GM18858 (cell line): Measurements from ENCODE around the gene TMEM214.

Experiments used
- ATAC-seq: cut with Tn5 transposase; IDR thresholded peaks from one replicate; pipeline ENCODE4 v1.9.1; 2021; ENCODE audit not compliant: unreplicated experiment

The TMEM214 gene

GRCh38 chr2:27038631-27039339 is 6.0 kb downstream of the TMEM214 start:
- ATAC-seq, result no peak

GRCh38 chr2:27039426-27039825 is 6.7 kb downstream of the TMEM214 start:
- no peak for ATAC-seq

GRCh38 chr2:27039871-27040270 is 7.1 kb downstream of the TMEM214 start:
- no peak for ATAC-seq

- no peak for ATAC-seq
These were observed 7.5 kb downstream of the TMEM214 start for GRCh38 chr2:27040282-27040681.

GRCh38 chr2:27041752-27042151 is 9.0 kb downstream of the TMEM214 start:
- ATAC-seq, result no peak

GRCh38 chr2:27042159-27042661 is 9.4 kb downstream of the TMEM214 start:
- peak; percentile 70 for ATAC-seq

- ATAC-seq, result no peak
These were observed 10.3 kb downstream of the TMEM214 start for GRCh38 chr2:27042985-27043634.

GRCh38 chr2:27049422-27050280 is 16.9 kb downstream of the TMEM214 start:
- ATAC-seq, result peak; percentile 21

GRCh38 chr2:27050281-27050995 is 17.7 kb downstream of the TMEM214 start:
- peak; percentile 35 for ATAC-seq

- ATAC-seq, result peak; percentile 54
These were observed 18.5 kb downstream of the TMEM214 start, which contains the start of gene AGBL5 for GRCh38 chr2:27050996-27051901. Gene AGBL5 (plus strand): TSS chr2:27051668. CDS start chr2:27052959, 1,291 bp downstream.

GRCh38 chr2:27051902-27052645 is 19.3 kb downstream of the TMEM214 start:
- ATAC-seq, result no peak

GRCh38 chr2:27053321-27053720 is 20.6 kb downstream of the TMEM214 start:
- no peak for ATAC-seq

- ATAC-seq, result no peak
These were observed 21.0 kb downstream of the TMEM214 start for GRCh38 chr2:27053776-27054175.

- ATAC-seq, result no peak
These were observed 22.0 kb downstream of the TMEM214 start for GRCh38 chr2:27054721-27055120.

GRCh38 chr2:27057184-27057583 is 24.4 kb downstream of the TMEM214 start:
- no peak for ATAC-seq

GRCh38 chr2:27058210-27058609 is 25.4 kb downstream of the TMEM214 start:
- ATAC-seq, result no peak

- ATAC-seq, result no peak
These were observed 26.5 kb downstream of the TMEM214 start for GRCh38 chr2:27059141-27059820.

GRCh38 chr2:27060323-27060722 is 27.6 kb downstream of the TMEM214 start:
- ATAC-seq, result no peak
